HEK293 (cell line): Measurements from ENCODE around the gene S100A3.

Experiments
- CTCF ChIP-seq: fragments of 450-650 bp; formaldehyde crosslinking; IDR thresholded peaks from 2 replicates; pipeline ENCODE4 v1.5.1; 2016; ENCODE audit warnings: missing biosample characterization, missing genetic modification characterization
- PBX3 ChIP-seq: sonication (generic); formaldehyde crosslinking; IDR thresholded peaks from 2 replicates; pipeline ENCODE4 v1.8.1; 2022; ENCODE audit warnings: mild to moderate bottlenecking, moderate library complexity, missing genetic modification reagents
- RBAK ChIP-seq: fragments of 450-650 bp; formaldehyde crosslinking; IDR thresholded peaks from 2 replicates; pipeline ENCODE4 v1.5.1; 2016; ENCODE audit warnings: missing biosample characterization, missing genetic modification characterization
- ZNF138 ChIP-seq: fragments of 450-650 bp; formaldehyde crosslinking; IDR thresholded peaks from 2 replicates; pipeline ENCODE4 v1.5.1; 2016; ENCODE audit warnings: missing biosample characterization, missing genetic modification characterization, borderline replicate concordance
- ZNF274 ChIP-seq, 2 experiments: fragments of 200-500 bp in 1 of 2; fragments of 450-650 bp in 1 of 2; sonication (Bioruptor generic) in 1 of 2; formaldehyde crosslinking in 1 of 2; IDR thresholded peaks; 2 replicates each; pipeline versions ENCODE4 v1.5.1 to v1.6.1; 2014 to 2016; ENCODE audit warnings: borderline replicate concordance in 1 of 2, inconsistent platforms in 1 of 2, low read length in 1 of 2, missing biosample characterization in 1 of 2, missing genetic modification characterization in 1 of 2
- ZNF626 ChIP-seq: fragments of 450-650 bp; sonication (Bioruptor Pico); formaldehyde crosslinking; IDR thresholded peaks from 2 replicates; pipeline ENCODE4 v1.5.1; 2018; ENCODE audit warnings: missing biosample characterization, missing genetic modification characterization, inconsistent platforms
- ZNF677 ChIP-seq: fragments of 450-650 bp; IDR thresholded peaks from 2 replicates; pipeline ENCODE4 v1.5.0; 2018; ENCODE audit warnings: missing biosample characterization, mild to moderate bottlenecking, missing genetic modification characterization, moderate library complexity
- ZNF791 ChIP-seq: fragments of 450-650 bp; formaldehyde crosslinking; IDR thresholded peaks from 2 replicates; pipeline ENCODE4 v1.5.1; 2016; ENCODE audit warnings: missing biosample characterization, missing genetic modification characterization

GRCh38 chr1:153569465-153569864, 20.4 kb upstream of the S100A3 start:
- TF ChIP-seq ZNF677 (no peak), ZNF626 (tag by site-specific recombination) (no peak), ZNF138 (tag by site-specific recombination) (no peak), CTCF (no peak), ZNF791 (tag by site-specific recombination) (no peak), PBX3 (no peak), RBAK (tag by site-specific recombination) (no peak), ZNF274 (IDR thresholded peaks at IDR 0.05; ENCODE audit: low read length) (no peak), ZNF274 (tag by site-specific recombination; IDR thresholded peaks at IDR 0.05; ENCODE audit: borderline replicate concordance) (no peak)
